HepG2 (cell line): ENCODE results near the gene PCDHGA1. TPM values are rescaled to one million over a fixed set of nuclear protein-coding genes. Genes with fewer than 3 reads are reported as not detected.
A peak's percentile ranks its signal among the peaks of the same experiment; 100 is the strongest.

Source experiments
- ADNP ChIP-seq: sonication (generic); formaldehyde crosslinking; IDR thresholded peaks from 2 replicates; pipeline ENCODE4 v1.4.0; 2020; ENCODE audit warnings: missing genetic modification reagents
- AGO2 ChIP-seq: fragments of 200-400 bp; formaldehyde crosslinking; optimal IDR thresholded peaks from 2 replicates; pipeline ENCODE3; 2017; ENCODE audit warnings: mild to moderate bottlenecking, low read depth, low read length, moderate library complexity
- ATRX ChIP-seq: sonication (generic); formaldehyde crosslinking; IDR thresholded peaks from 2 replicates; pipeline ENCODE4 v1.4.0; 2020; ENCODE audit warnings: missing genetic modification reagents, borderline replicate concordance
- HCFC1 ChIP-seq: fragments of 150-350 bp; IDR thresholded peaks from 2 replicates; pipeline ENCODE4 v1.6.1; 2014; ENCODE audit warnings: low read depth, low read length
- HIVEP1 ChIP-seq: sonication (generic); formaldehyde crosslinking; IDR thresholded peaks from 2 replicates; pipeline ENCODE4 v1.4.0; 2020; ENCODE audit warnings: mild to moderate bottlenecking, missing genetic modification reagents
- KLF12 ChIP-seq: sonication (generic); formaldehyde crosslinking; IDR thresholded peaks from 2 replicates; pipeline ENCODE4 v1.4.0; 2020; ENCODE audit warnings: missing genetic modification reagents, borderline replicate concordance
- LRRFIP1 ChIP-seq: sonication (generic); formaldehyde crosslinking; conservative IDR thresholded peaks from 2 replicates; pipeline ENCODE4 v1.4.0; 2020; ENCODE audit warnings: missing genetic modification reagents
- MIER3 ChIP-seq: IDR thresholded peaks from 2 replicates; pipeline ENCODE4 v1.6.1; 2016; ENCODE audit warnings: missing compliant biosample characterization, borderline replicate concordance
- MTF2 ChIP-seq: sonication (generic); formaldehyde crosslinking; IDR thresholded peaks from 2 replicates; pipeline ENCODE4 v1.5.0; 2020; ENCODE audit warnings: missing genetic modification reagents, borderline replicate concordance
- MYC ChIP-seq: sonication (generic); formaldehyde crosslinking; IDR thresholded peaks from 2 replicates; pipeline ENCODE4 v1.9.0; 2021; ENCODE audit warnings: missing genetic modification reagents, borderline replicate concordance
- NFE2 ChIP-seq: sonication (generic); formaldehyde crosslinking; IDR thresholded peaks from 2 replicates; pipeline ENCODE4 v1.4.0; 2020; ENCODE audit warnings: missing genetic modification reagents
- NFYB ChIP-seq: sonication (generic); formaldehyde crosslinking; IDR thresholded peaks from 2 replicates; pipeline ENCODE4 v1.4.0; 2020; ENCODE audit warnings: missing genetic modification reagents
- PPARG ChIP-seq: conservative IDR thresholded peaks from 2 replicates; pipeline ENCODE4 v1.6.1; 2016; ENCODE audit warnings: missing biosample characterization, missing genetic modification reagents
- XBP1 ChIP-seq: sonication (generic); formaldehyde crosslinking; IDR thresholded peaks from 2 replicates; pipeline ENCODE4 v1.5.0; 2020; ENCODE audit warnings: missing genetic modification reagents
- ZNF3 ChIP-seq: IDR thresholded peaks from 2 replicates; pipeline ENCODE4 v1.7.0; 2017; ENCODE audit warnings: inconsistent platforms
- ZNF333 ChIP-seq: sonication (generic); formaldehyde crosslinking; IDR thresholded peaks from 2 replicates; pipeline ENCODE4 v1.4.0; 2020; ENCODE audit warnings: mild to moderate bottlenecking, missing genetic modification reagents, borderline replicate concordance
- ZNF44 ChIP-seq: sonication (generic); formaldehyde crosslinking; IDR thresholded peaks from 2 replicates; pipeline ENCODE4 v1.5.1; 2020; ENCODE audit warnings: mild to moderate bottlenecking, missing genetic modification reagents
- ZNF510 ChIP-seq: sonication (generic); formaldehyde crosslinking; IDR thresholded peaks from 2 replicates; pipeline ENCODE4 v1.4.0; 2020; ENCODE audit warnings: low read depth, mild to moderate bottlenecking, missing genetic modification reagents
- ZNF724P ChIP-seq: sonication (generic); formaldehyde crosslinking; IDR thresholded peaks from 2 replicates; pipeline ENCODE4 v1.8.0; 2022; ENCODE audit warnings: missing genetic modification reagents, borderline replicate concordance
- polyA plus RNA-seq, 8 experiments: library from polyadenylated mRNA; depleted of rRNA in 3 of 8; stranded (reverse) in 7 of 8; unstranded in 1 of 8; fragments of >200 nt; fragmentation: Illumina TruSeq in 4 of 8; extraction: Trizol in 4 of 8; gene quantifications; 2 replicates each; pipeline versions ENCODE4 v1.2.1 to v1.2.3, GENCODE V29; 2011 to 2016; ENCODE audit warnings: low read depth in 4 of 8, missing spikeins in 1 of 8, mixed read lengths in 1 of 8; ENCODE audit not compliant: insufficient read depth in 1 of 8
- total RNA-seq, 5 experiments: library from RNA; depleted of rRNA; stranded (reverse); fragments of >200 nt; fragmentation: Illumina TruSeq; extraction: Trizol; gene quantifications; 2 replicates each; pipeline ENCODE4 v1.2.3, GENCODE V29; 2016; ENCODE audit warnings: low read depth in 1 of 5
- TF ChIP-seq, protein P1 (sequence below): sonication (generic); formaldehyde crosslinking; IDR thresholded peaks from 2 replicates; pipeline ENCODE4 v1.4.0; 2020; ENCODE audit warnings: mild to moderate bottlenecking, missing genetic modification reagents

The PCDHGA1 gene
- total and polyA plus RNA-seq, 2 of the 13 experiments (the other 11 are each of a cell fraction or from before 2014, with no cell fraction given) = 0.31 to 0.40 TPM

DNA sequence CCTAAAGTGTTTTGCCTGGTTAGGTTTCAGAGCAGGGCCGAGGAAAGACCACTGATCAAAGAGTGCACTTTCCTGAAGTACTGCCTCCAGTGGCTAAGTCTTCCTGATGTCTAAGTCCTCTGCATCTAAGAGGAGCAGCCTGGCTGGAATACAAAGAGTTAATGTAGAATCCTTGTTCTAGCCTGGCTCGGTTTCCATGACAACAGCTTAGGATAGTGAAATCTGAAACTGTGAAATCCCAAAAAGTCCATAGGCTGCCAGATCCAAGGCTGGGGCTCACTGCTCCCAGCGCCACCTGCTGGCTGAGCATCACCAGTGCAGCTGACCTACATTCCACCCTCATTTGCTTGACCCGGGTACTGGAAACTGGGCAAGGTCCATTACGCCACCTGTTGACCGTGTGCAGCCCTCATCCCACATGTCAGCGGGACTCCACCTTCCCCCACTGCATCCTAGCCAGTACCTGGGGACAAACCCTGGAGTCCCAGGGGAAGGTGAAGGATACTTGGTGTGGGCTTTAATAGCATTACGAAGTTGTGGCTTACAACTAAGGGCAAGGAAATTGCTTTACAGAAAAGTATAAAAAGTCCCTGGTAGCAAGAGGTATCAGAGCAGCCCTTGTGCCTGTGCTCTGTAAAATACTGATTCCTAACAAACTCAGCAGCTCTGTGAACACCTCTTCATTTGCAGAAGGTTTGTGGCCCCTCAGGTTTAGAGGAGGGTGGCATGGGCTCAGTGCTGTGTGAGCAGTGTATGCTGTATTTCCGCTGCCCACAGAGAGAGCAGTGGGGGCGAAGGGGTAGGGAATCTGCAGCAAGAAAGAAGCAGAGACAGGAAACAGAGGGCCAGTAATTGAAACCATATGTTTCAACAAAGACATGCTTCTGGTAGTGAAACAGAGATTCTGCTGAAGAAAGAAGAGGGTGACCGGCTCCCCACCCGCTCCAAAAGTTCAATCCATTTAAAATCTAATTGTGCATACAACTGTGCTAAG, 194.6 kb downstream of the PCDHGA1 start (continued):
- TF ChIP-seq, protein P1, sequence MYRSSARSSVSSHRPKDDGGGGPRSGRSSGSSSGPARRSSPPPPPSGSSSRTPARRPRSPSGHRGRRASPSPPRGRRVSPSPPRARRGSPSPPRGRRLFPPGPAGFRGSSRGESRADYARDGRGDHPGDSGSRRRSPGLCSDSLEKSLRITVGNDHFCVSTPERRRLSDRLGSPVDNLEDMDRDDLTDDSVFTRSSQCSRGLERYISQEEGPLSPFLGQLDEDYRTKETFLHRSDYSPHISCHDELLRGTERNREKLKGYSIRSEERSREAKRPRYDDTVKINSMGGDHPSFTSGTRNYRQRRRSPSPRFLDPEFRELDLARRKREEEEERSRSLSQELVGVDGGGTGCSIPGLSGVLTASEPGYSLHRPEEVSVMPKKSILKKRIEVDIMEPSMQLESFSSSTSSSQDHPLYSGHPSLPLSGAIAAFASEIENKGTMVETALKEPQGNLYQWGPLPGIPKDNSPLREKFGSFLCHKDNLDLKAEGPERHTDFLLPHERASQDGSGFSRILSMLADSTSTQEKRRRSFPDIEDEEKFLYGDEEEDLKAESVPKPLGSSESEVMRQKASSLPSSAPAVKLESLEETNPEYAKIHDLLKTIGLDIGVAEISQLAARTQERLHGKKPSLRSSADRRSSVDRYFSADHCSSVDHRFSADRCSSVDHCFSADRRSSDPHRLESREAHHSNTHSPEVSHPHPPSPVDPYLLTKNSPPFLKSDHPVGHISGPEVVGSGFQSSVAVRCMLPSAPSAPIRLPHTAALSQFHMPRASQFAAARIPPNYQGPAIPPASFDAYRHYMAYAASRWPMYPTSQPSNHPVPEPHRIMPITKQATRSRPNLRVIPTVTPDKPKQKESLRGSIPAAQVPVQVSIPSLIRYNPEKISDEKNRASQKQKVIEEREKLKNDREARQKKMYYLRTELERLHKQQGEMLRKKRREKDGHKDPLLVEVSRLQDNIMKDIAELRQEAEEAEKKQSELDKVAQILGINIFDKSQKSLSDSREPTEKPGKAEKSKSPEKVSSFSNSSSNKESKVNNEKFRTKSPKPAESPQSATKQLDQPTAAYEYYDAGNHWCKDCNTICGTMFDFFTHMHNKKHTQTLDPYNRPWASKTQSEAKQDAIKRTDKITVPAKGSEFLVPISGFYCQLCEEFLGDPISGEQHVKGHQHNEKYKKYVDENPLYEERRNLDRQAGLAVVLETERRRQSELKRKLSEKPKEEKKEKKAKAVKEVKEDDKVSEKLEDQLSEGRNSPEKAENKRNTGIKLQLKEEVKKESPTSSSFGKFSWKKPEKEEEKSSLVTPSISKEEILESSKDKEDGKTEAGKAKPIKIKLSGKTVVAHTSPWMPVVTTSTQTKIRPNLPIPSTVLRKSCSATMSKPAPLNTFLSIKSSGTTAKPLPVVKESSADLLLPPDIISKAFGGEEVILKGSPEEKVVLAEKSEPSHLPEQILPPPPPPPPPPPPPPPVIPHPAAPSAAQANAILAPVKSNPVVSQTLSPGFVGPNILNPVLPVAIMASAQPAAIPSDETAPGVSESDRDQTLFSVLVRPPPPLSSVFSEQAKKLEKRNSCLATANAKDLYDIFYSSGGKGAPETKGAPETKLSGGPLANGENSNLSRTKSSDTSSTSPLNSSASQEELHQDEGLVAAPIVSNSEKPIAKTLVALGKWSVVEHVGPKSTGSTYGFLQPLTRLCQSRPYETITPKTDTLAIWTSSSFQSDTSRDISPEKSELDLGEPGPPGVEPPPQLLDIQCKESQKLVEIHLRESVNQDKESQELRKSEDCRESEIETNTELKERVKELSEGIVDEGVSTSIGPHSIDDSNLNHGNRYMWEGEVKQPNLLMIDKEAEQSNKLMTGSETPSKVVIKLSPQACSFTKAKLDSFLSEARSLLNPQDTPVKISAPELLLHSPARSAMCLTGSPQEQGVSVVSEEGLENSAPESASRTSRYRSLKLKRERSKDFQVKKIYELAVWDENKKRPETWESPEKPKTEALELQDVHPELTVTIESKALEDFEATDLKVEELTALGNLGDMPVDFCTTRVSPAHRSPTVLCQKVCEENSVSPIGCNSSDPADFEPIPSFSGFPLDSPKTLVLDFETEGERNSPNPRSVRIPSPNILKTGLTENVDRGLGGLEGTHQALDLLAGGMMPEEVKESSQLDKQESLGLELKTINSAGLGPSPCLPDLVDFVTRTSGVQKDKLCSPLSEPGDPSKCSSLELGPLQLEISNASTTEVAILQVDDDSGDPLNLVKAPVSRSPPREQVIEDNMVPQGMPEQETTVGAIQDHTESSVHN (CRISPR knock-in tag) = no peak
- TF ChIP-seq AGO2 (no peak), PPARG (no peak), HCFC1 (peak; percentile 35; the same call in 1 of the 2 replicates), NFE2 (no peak), ZNF510 (CRISPR knock-in tag) (no peak), KLF12 (no peak), NFYB (CRISPR knock-in tag) (no peak), ADNP (CRISPR knock-in tag) (no peak), HIVEP1 (CRISPR knock-in tag) (no peak), ZNF3 (CRISPR knock-in tag) (no peak), MYC (peak; percentile 69; the same call in 1 of the 2 replicates), ATRX (CRISPR knock-in tag) (no peak), ZNF724P (CRISPR knock-in tag) (no peak), ZNF44 (CRISPR knock-in tag) (no peak), MIER3 (CRISPR knock-in tag) (peak; percentile 65; the same call in 1 of the 2 replicates), XBP1 (CRISPR knock-in tag) (no peak), LRRFIP1 (no peak), MTF2 (CRISPR knock-in tag) (no peak), ZNF333 (CRISPR knock-in tag) (no peak)
